Stimulated activated CD8-positive, alpha-beta memory T cell treated with anti-CD3 and anti-CD28 coated beads, Interleukin-15, amount 100 ng/mL, for 48 hours (primary cell): ENCODE measurements around the gene LRRD1.
"Not testable (repeated sequence)": the region's sequence is repeated elsewhere in the genome, so short reads cannot be mapped to it uniquely, and the experiment has no call there.

Source experiments
- DNase-seq, 2 donors: peaks; one replicate each; pipeline ENCODE4 v3.0.0-alpha.2; 2020; ENCODE audit warnings: low read depth in 2 of 2

The LRRD1 gene

DNA sequence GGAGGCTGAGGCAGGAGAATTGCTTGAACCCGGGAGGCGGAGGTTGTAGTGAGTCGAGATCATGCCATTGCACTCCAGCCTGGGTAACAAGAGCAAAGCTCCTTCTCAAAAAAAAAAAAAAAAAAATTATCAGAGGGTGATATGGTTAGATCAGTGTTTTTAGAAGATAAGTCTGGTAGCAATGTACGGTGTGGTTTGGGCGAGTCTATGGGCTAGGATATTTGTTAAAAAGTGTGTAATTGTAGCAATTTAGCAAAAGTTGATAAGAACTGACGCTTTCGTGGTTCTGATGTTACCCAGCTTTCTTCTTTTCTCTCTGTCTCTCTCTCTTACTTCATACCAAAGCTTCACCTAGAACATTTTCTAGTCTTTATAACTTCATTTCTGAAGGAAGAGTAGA lies 37.8 kb downstream of the LRRD1 start:
- no peak for DNase-seq

DNA sequence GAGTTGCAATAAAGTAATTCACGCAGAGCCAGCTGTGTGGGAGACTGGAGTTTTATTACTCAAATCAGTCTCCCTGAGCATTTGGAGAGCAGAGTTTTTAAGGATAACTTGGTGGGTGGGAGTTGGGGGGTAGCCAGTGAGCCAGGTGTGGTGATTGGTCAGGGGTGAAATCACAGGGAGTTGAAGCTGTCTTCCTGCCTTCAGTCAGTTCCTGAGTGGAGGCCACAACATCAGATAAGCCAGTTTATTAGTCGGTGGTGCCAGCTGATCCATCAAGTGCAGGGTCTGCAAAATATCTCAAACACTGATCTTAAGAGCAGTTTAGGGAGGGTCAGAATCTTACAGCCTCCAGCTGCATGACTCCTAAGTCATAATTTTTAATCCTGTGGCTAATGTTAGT lies 41.4 kb downstream of the LRRD1 start:
- no peak for DNase-seq

DNA sequence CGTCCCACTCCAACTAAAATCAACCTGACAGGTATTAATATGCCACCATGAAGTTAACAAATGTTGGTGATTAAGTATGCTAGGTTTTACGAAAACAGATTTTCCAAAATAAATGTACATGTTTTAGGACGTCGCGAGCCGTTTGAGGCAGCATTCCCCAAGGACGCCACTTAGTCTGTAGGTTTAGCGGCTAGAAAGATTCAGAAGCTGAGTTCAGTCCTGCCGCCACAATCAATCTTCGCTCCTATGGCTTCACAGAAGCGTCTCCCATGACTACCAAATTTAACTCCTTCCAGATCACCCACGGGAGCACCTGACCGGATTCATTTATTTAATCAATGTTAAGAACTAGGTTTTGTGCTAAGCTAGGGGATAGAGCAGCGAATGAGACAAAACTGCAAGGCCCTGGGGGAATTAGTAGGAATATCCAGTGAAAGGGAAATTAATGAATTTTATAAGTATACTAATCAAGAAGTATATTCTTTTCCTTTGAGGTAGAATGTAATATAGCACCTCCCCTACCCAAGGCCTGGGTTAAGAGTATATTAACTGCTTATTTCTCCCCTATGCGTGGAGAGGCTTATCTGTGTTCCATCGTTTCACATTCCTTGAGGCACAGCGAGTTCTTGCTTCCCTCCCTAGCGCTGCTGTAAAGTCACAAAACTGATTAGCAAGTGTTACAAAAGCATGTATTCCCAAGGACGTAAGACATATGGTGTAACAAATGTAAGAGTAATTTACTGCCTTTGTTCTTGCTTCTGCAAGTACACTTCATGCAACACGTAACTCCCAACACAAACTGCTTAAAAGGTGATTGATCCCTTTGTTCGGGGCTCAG lies 43.7 kb downstream of the LRRD1 start:
- DNase-seq = peak in 1 of 2 donors; percentile 0

DNA sequence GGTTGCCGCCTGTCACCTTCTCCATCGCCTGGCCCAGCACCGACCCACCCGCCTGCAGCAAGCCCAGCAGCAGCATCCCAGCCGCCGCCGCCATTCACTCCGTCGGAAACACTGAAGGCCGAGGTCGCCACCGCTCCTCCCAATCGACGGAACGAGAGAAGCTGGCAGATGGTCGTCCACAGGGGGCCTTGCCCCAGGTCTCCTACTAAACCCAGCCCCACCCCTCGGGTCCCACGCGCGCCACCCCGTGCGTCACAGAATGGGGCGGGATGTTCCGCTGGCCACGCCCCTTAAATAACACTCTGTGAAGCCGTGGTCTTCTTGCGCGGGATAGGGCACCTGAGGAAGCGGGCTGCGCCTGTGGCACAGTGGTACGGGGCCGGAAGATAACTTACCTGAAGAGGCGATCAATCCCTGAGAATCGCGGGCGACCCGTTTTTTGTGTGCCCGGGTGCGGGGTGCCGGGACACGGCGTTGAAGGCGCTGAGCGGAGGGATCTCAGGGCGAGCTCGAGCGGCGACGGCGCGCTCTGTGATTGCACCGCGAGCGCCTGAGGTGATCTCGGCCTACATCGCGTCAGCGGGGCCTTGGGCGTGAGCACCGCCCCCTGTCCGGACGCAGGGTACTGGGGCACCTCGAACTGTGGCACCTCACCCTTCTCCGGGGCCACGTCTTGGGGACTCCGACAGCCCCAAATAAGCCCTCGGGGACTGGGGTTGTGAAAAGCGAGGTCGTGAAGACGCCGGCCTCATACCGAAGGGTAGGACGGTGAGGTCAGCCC lies 44.5 kb downstream of the LRRD1 start, which contains the start of gene CYP51A1:
TSS of gene CYP51A1 (minus strand) at position 207 of the 781 bp plus-strand sequence. CDS start at position 94, 113 bp downstream.
- DNase-seq = peak; percentile 82 to 83

DNA sequence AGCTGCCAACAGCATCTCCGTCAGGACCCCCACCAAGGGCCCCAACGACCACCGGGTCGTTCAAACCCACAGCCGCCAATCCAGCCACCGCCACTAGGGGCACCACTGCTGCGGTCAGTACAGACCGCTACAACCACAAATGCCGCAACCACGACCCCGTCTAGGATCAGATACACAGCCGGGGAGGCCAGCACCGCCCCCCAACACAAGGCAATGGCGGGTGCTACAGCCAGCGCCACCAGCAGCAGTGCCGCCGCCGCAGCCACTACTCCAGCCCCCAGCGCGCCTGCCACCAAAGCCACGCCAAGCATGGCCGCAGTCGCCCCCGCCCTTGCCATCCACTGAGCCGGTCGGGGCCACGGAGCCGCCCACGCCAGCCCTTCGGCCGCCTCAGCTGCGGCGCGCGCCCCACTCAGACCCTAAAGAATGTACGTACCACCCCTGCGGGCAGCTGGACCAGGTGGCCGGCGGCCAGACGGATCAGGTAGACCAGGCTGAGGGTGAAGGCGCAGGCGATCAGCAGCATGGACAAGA lies 45.1 kb downstream of the LRRD1 start:
- DNase-seq = peak; percentile 43 to 45

DNA sequence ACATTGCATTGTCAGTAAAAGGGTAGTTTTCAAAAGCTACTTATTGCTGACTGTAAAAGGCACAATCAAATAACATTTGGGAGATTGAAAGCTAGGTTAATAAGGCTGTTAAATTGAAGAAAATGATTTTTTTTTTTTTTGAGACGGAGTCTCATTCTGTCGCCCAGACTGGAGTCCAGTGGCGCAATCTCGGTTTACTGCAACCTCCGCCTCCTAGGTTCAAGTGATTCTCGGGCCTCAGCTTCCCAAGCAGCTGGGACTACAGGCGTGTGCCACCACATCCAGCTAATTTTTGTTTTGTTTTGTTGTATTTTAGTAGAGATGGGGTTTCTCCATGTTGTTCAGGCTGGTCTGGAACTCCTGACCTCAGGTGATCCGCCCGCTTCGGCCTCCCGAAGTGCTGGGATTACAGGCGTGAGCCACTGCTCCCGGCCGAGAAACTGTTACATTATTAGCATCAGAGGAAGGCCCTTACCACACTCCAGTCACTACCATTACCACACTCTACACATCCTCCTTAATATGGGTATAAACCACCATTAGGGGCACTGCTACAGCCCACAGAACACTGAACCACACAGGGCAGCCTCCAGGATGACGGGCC lies 45.7 kb downstream of the LRRD1 start:
- DNase-seq = no peak

DNA sequence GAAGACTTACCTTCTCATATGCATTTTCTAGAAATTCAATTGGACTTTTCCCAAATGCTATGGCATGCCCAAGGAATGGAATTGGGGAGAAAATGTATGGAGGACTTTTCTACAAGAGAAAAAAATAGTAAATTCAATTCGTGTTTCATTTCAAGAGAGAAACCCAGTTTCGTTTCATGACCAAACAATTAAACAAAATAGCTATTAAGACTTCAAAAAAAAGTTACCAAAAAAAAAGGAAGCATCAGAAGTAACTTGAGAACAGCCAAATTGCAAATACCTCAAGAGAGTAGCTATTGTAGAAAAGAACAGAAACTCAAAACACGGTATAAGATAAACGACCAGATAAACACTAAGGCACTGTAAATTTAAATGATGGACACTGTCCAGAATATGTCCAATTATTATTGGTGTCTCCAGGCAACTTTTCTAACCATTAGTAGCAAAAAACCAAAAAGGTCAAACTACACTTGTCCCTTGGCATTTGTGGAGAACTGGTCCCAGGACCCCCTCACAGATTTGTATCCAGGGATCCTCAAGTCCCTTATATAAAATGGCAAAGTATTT lies 47.1 kb downstream of the LRRD1 start:
- no peak for DNase-seq

DNA sequence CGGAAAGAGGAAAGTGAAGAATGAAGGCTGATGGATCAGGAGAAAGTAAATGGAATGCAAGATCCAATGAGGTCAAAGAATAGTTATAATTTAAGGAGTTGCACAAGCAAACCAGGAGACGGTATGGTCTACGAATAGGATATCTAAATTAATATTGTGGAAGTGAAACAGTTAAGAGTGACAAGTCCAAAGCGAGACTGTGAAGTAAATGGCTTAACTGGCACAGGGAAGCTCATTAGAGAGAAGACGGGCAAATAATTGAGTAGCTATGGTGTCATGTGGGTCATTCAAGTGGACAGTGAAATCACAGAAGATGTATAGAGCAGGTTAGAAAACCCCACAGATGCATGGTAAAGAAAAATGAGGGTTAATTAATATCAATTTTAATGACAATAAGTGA lies 47.8 kb downstream of the LRRD1 start:
- DNase-seq = no peak

DNA sequence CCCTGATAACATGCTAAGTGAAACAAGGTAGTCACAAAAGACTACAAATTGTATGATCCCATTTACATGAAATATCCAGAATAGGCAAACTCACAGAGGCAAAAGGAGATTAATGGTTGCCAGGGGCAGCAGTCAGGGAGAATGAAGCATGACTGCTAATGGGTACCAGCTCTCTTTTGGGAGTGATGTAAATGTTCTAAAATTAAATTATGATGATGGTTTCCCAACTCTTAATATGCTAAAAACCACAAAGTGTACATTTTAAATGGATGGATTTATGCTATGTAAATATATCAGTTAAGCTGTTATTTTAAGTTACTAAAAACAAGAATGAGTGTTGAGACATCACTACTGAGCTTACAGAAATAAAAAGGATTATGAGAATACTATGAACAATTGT lies 57.3 kb downstream of the LRRD1 start:
- DNase-seq = no peak

DNA sequence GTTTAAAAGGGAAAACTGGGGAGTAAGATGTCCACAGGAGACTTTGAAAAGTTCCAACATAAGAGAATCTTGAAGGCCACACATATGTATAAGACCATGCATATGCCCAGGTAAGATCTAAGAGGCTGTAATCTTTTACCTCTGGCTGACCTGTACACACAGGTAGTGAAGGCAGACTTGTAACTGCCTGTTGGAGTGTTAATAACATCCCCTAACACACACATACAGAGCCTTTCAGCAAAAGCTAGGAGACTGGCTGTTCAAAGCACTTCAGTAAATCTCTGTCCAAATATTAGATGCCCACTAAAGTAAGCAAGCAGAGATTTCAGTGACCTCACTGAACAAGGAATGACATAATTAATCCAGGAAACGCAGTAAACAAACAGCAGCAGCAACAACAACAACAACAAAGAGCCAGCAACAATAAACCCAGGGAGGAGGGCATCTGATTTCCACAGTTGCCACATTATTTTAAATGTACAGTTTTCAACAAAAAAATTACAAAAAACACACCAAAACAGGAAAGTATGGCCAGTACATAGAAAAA lies 59.7 kb downstream of the LRRD1 start:
- DNase-seq = no peak

DNA sequence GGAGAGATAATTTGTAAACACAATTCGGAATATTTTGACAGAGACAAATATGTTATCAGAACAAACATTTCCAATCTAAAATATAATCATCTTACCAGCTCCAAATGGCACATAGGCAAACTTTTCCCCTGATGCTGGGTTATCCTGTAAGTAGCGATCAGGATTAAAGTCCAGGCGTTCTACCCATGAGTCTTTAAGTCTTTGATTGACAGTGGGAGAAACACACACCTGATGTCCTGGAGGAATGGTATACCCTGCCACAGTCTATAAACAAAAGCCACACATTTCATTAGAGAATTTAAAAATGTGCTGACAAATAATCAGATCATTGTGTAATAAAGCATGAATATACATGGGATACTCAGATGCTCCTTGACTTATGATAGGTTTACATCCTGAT lies 62.0 kb downstream of the LRRD1 start:
- DNase-seq = no peak

DNA sequence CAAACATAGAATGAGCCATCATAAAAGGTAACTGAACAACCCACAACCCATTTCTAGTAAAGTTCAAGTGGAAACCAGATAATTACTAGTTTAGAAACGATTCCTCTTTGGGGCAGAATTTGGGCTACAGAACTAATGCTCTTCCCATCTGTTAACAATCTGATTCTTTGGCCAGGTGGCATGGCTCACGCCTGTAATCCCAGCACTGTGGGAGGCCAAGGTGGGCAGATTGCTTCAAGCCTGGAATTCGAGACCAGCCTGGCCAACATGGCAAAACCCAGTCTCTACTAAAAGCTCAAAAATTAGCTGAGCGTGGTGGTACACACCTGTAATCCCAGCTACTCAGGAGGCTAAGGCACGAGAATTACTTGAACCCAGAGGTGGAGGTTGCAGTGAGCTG lies 63.1 kb downstream of the LRRD1 start:
- no peak for DNase-seq

DNA sequence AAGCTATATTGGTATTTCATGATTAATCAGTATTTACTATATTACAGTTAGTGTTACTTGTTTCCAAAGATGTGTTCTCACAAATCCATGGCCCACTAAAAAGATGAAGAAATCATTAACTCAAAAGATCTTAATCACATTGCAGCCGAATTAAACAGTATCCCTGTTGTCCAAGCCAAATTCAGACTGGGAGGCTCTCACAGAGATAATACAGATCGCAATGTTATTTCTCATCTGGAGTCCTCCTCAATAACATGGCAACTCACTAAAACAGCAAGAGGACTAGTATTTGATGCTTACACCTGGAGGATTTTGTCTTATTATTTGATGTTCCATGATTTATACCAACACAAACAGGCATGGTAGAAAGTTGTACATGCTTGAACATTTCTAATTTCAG lies 68.1 kb downstream of the LRRD1 start:
- DNase-seq = no peak

DNA sequence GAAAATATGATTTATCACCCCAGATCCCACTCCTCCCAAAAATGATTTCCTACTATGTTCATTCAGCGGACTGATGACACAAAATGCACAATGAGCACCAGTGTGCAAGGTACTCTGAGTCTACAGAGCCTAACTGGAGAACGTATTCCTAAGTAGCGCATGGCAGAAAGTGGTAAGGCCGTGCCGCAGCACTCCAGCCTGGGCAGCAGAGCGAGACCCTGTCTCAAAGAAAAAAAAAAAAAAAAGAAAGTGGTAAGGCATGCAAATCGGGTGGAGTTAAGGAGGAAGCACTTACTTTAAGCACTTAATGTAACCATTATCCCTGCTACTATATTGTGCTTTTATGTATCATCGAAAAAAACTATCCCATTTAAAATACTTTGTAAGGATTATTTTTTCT lies 70.1 kb downstream of the LRRD1 start:
- DNase-seq = no peak

DNA sequence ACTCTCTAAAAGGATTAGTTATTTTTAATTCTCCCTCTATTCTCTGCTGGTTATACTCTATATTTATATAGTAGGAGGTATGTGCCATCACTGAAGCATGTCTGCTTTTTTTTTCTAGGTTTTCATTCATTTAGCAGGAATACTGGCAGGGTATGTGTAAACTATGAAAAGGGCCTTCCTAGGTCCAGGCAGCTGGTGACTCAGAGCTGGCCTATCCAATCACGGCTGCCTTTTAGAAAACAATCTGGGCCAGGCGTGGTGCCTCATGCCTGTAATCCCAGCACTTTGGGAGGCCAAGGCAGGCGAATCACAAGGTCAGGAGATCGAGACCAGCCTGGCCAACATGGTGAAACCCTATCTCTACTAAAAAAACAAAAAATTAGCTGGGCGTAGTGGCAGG lies 76.1 kb downstream of the LRRD1 start:
- DNase-seq = not testable (repeated sequence)

DNA sequence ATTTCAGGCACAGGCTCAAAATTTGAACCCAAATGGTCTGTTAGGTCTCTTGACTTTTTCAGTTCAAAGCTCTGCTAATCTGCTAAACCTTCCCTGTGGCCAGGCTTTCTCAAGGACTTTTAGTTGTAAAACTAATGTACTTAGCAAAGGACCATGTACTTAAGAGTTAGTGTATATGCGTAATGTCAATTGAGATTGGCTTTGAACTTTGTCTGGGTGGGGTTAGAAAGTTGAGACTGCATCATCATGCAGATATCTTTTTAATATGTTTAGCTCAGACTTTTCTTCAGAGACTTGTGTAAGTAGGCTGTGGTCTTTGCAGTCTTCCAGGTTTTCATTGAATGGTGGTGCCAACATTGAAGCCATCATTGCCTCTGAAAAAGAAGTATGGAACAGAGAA lies 78.4 kb downstream of the LRRD1 start:
- no peak for DNase-seq

DNA sequence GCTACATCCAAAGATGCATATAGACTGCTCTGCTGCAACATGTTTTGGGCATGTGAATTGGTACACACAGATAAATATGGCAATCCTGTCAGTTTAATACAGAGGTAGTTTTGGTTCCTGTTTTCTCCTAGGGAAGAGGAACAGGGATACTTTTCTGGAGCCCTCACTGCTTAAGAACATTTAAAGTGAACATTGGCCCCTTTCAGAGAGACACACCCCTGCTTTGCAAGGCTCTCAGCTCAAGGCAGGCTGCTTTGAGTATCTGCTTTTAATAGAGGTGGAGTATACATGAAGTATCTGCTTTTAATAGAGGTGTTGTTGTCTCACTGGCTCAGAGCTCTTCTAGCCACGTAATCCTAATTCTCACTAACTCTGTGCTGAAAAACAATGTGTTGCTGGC lies 83.6 kb downstream of the LRRD1 start:
- DNase-seq = no peak
